Measurements from ENCODE around the gene ELAC1. TPM values are rescaled to one million over a fixed set of nuclear protein-coding genes. Genes with fewer than 3 reads are reported as not detected.
A peak's percentile ranks its signal among the peaks of the same experiment; 100 is the strongest.

The ELAC1 gene
- total RNA-seq, 1 experiment from 2014 or later = 6.0 TPM

DNA sequence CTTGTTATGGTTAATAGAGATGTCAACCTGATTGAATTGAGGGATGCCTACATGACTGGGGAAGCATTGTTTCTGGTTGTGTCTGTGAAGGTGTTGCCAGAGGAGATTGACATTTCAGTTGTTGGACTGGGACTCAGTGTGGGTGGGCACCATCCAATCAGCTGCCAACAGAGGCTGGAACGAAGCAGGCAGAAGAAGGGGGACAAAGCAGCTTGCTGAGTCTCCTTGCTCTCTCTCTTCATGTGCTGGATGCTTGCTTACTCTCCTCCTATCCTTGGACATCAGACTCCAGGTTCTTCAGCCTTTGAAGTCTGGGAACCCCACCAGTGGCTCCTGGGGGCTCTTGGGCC lies 39.9 kb downstream of the ELAC1 start:
- in situ Hi-C loops (cut with HindIII; ENCODE audit: low pct_unique_long_range_greater_than_20kb, low sequenced_read_pairs) = no loop called here
- no peak for DNase-seq (ENCODE audit: low read depth)

GRCh38 chr18:51009072-51009471 lies 41.2 kb downstream of the ELAC1 start:
- in situ Hi-C loops (cut with HindIII; ENCODE audit: low pct_unique_long_range_greater_than_20kb, low sequenced_read_pairs) = no loop called here
- DNase-seq (ENCODE audit: low read depth) = no peak

DNA sequence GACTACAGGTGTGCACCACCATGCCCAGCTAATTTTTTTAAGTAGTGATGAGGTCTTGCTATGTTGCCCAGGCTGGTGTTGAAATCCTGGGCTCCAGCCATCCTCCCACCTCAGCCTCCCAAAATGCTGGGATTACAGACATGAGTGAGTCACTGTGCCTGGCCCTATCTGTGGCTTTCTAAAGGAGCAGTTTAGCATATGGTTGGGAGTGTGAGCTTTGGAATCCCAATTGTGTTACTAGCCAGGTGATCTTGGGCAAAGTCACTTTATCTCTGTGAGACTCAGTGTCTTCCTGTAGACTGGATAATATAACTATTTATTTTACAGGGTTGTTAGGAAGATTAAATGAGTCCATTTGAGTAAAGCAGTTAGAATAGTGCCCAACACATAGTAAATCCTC lies 42.4 kb downstream of the ELAC1 start:
- in situ Hi-C loops (cut with HindIII; ENCODE audit: low pct_unique_long_range_greater_than_20kb, low sequenced_read_pairs) = no loop called here
- no peak for DNase-seq (ENCODE audit: low read depth)

DNA sequence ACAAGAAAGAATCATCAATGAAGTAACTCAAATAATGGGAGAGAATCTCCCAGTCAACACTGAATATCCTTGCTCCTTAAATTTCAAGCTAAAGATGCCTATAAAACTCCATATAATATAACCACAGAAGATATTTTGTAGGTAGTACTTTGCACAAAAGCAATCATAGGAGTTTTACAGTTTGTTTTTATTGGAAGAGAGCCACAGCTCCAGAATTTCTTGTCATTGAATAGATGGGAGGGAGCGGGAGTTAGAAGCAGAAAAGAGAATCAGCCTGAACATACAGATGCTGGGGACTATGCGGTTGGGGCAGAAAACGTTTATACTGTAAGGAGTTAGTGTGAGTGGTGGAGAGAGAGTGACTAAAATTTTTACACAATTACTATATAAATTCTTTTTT lies 43.9 kb downstream of the ELAC1 start:
- DNase-seq (ENCODE audit: low read depth) = no peak
- in situ Hi-C loops (cut with HindIII; ENCODE audit: low pct_unique_long_range_greater_than_20kb, low sequenced_read_pairs) = no loop called here

- no peak for DNase-seq (ENCODE audit: low read depth)
- in situ Hi-C loops (cut with HindIII; ENCODE audit: low pct_unique_long_range_greater_than_20kb, low sequenced_read_pairs) = no loop called here
Measured at GRCh38 chr18:51012441-51012840, 44.6 kb downstream of the ELAC1 start.

- no peak for DNase-seq (ENCODE audit: low read depth)
- in situ Hi-C loops (cut with HindIII; ENCODE audit: low pct_unique_long_range_greater_than_20kb, low sequenced_read_pairs) = no loop called here
Measured at GRCh38 chr18:51013259-51013658, 45.4 kb downstream of the ELAC1 start.

GRCh38 chr18:51017140-51017879 lies 49.5 kb downstream of the ELAC1 start:
- in situ Hi-C loops (cut with HindIII; ENCODE audit: low pct_unique_long_range_greater_than_20kb, low sequenced_read_pairs) = no loop called here
- no peak for DNase-seq (ENCODE audit: low read depth)

GRCh38 chr18:51020536-51020935 lies 52.7 kb downstream of the ELAC1 start:
- in situ Hi-C loops (cut with HindIII; ENCODE audit: low pct_unique_long_range_greater_than_20kb, low sequenced_read_pairs) = no loop called here

GRCh38 chr18:51021226-51021965 lies 53.6 kb downstream of the ELAC1 start:
- no peak for DNase-seq (ENCODE audit: low read depth)
- in situ Hi-C loops (cut with HindIII; ENCODE audit: low pct_unique_long_range_greater_than_20kb, low sequenced_read_pairs) = no loop called here

More at GRCh38 chr18:51020536-51020935, 52.7 kb downstream of the ELAC1 start:
- no peak for DNase-seq (ENCODE audit: low read depth)

GRCh38 chr18:51025512-51025911 lies 57.7 kb downstream of the ELAC1 start:
- in situ Hi-C loops (cut with HindIII; ENCODE audit: low pct_unique_long_range_greater_than_20kb, low sequenced_read_pairs) = no loop called here
- DNase-seq (ENCODE audit: low read depth) = no peak

GRCh38 chr18:51028201-51028805 lies 60.5 kb downstream of the ELAC1 start:
- in situ Hi-C loops (cut with HindIII; ENCODE audit: low pct_unique_long_range_greater_than_20kb, low sequenced_read_pairs) = no loop called here
- DNase-seq (ENCODE audit: low read depth) = peak; percentile 54

- in situ Hi-C loops (cut with HindIII; ENCODE audit: low pct_unique_long_range_greater_than_20kb, low sequenced_read_pairs) = no loop called here
- DNase-seq (ENCODE audit: low read depth) = no peak
Measured at GRCh38 chr18:51029378-51029693, 61.5 kb downstream of the ELAC1 start.

DNA sequence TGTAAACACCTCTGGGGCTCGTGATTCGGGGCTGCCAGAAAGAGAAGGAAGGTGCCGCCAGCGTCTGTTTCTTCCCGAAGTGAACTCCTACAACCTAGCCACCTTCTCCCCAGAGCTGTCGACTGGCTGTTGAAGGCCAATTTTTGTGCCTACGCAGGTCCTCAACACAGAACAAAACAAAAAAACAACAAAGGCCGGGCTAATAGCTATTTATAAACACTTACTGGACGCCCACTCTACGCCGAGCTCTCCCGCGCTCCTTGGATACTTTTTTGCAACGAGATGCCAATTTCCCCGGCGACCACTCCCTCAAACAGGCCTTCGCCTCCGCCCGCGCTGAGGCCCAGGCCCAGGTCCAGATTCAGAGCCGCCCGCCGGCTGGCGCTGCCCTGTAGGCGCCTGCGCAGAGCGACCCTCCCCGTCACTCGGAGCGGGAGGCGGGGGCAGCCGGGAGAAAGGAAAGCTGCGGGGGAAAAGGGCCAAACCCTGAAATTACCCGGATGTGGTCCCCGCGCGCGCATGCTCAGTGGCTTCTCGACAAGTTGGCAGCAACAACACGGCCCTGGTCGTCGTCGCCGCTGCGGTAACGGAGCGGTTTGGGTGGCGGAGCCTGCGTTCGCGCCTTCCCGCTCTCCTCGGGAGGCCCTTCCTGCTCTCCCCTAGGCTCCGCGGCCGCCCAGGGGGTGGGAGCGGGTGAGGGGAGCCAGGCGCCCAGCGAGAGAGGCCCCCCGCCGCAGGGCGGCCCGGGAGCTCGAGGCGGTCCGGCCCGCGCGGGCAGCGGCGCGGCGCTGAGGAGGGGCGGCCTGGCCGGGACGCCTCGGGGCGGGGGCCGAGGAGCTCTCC lies 62.1 kb downstream of the ELAC1 start, which contains the start of gene SMAD4:
Gene SMAD4 (plus strand): TSS at position 520 of the 843 bp plus-strand sequence. CDS start 16,834 bp downstream, outside the sequence.
- DNase-seq (ENCODE audit: low read depth) = peak; percentile 83
- in situ Hi-C loops (cut with HindIII; ENCODE audit: low pct_unique_long_range_greater_than_20kb, low sequenced_read_pairs) = no loop called here

DNA sequence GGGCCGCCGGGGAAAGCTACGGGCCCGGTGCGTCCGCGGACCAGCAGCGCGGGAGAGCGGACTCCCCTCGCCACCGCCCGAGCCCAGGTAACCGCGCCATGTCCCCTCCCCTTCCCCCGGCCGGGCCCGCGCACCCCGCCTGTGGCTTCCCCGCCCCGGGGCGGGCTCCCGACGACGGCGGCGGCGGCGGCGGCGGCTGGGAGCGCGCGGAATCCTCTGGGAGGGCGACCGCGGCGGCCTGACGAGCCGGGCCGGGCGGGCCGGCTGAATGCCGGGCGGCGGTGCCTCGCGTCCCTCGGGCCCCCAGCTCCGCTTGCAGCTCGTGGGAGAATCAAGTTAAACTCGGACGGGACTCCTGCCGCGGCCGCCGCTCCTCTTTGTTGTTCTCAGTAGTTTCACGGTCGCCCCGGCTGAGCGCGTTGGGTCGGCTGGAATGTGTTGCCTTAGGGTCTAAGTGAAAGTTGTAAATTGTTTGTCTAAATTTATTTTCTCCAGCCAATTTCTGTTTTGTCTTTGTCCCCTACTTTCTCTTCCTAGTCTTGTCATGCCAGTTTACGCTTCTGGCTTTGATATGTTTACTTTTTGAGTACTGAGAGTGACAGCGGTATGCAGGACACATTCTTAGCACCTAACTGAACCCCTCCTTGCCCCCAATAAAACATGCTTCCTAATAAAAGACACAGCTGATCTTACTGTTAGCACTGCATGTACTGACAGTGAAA lies 62.9 kb downstream of the ELAC1 start:
- in situ Hi-C loops (cut with HindIII; ENCODE audit: low pct_unique_long_range_greater_than_20kb, low sequenced_read_pairs) = no loop called here
- peak; percentile 41 for DNase-seq (ENCODE audit: low read depth)

GRCh38 chr18:51032193-51032592 lies 64.4 kb downstream of the ELAC1 start:
- in situ Hi-C loops (cut with HindIII; ENCODE audit: low pct_unique_long_range_greater_than_20kb, low sequenced_read_pairs) = no loop called here
- DNase-seq (ENCODE audit: low read depth) = no peak

GRCh38 chr18:51037230-51037629 lies 69.4 kb downstream of the ELAC1 start:
- DNase-seq (ENCODE audit: low read depth) = no peak
- in situ Hi-C loops (cut with HindIII; ENCODE audit: low pct_unique_long_range_greater_than_20kb, low sequenced_read_pairs) = no loop called here
